ENCODE results near the gene ANP32B.

- TF ChIP-seq CTCF (IDR thresholded peaks at IDR 0.05) (no peak), POLR2A (IDR thresholded peaks at IDR 0.05) (no peak)
Measured at GRCh38 chr9:97979788-97980478, 3.2 kb upstream of the ANP32B start.
